NCI-H2227 treated with DMSO at 0.1 percent for 48 hours (cell line): Measurements from ENCODE around the gene SLC6A19.
A peak's percentile ranks its signal among the peaks of the same experiment; 100 is the strongest.

Experiments
- DNase-seq: peaks from one replicate; lab custom pipeline; 2025; lab: John Stamatoyannopoulos, UW

The SLC6A19 gene

DNA sequence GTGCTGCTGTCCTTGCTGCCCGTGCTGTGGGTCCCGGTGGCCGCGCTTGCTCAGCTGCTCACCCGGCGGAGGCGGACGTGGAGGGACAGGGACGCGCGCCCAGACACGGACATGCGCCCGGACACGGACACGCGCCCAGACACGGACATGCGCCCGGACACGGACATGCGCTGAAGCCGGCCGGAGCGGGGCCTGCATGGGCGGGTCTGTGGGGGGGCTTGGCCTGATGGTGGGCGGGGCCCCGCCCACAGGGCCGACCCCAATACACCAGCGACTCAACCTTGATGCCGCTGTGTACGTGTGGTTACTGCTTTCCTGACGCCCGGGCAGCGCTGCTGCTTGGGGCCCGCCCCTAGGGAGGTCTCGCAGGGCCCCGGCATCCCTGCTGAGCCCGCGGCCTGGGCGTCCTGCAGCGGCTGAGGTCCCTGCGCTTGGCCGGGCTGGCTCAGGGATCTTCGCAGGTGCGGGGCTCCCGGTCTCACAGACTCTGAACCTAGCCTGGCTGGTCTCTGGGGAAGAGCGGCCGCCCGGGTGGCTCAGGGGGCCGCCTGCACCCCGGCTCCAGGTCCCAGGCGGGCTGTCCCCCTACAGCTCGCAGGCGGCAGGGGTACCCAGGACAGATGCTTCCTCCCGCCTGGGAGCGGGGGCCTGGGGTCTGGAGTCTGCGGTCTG is 44.6 kb downstream of the SLC6A19 start:
- peak; percentile 56 for DNase-seq

DNA sequence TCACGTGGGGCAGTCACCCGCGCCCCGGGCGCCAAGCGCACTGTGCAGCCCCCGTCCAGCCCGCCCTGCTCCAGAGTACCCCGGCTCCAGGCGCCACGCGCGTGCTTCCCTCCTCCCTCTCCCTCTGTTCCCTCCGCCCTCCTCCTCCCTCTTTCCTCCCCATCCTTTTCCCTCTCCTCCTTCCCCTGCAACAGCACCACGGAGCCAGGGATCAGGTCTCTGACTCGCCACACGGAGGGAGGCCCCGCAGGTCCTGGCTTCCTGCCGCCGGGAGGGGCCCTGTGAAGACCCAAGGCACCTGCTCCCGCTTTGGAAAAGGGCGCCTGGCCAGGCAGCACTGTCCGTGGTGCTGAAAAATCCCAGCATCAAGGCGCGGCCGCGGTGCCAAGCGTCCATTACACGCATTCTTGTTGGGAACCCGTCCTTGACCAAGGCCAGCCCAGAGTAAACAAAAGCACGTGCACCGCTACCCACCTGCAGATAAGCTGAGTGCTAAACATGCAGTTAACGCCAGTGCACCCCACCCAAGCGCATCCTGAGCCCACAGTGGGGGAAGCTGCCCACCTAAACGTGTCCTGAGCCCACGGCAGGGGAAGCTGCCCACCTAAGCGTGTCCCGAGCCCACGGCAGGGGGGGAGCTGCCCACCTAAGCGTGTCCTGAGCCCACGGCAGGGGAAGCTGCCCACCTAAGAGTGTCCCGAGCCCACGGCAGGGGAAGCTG is 45.5 kb downstream of the SLC6A19 start:
- no peak for DNase-seq

DNA sequence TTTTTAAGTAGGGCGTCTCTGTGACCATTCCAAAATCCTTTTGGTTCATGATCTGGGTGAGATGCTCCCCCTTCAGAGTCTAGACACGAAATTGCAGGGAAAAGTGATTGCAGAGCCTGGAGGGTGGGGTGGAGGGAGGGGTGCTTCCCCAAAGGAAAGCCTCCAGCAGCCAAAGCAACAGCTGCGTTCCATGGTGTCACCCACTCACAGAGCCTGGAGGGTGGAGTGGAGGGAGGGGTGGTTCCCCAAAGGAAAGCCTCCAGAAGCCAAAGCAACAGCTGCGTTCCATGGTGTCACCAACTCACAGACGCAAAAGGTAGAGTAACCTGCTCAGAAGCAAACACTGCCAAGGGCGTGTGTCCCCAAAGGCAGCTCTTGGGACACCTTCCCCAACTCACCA is 46.4 kb downstream of the SLC6A19 start:
- DNase-seq: no peak

GRCh38 chr5:1249366-1250280 is 48.2 kb downstream of the SLC6A19 start:
- no peak for DNase-seq

DNA sequence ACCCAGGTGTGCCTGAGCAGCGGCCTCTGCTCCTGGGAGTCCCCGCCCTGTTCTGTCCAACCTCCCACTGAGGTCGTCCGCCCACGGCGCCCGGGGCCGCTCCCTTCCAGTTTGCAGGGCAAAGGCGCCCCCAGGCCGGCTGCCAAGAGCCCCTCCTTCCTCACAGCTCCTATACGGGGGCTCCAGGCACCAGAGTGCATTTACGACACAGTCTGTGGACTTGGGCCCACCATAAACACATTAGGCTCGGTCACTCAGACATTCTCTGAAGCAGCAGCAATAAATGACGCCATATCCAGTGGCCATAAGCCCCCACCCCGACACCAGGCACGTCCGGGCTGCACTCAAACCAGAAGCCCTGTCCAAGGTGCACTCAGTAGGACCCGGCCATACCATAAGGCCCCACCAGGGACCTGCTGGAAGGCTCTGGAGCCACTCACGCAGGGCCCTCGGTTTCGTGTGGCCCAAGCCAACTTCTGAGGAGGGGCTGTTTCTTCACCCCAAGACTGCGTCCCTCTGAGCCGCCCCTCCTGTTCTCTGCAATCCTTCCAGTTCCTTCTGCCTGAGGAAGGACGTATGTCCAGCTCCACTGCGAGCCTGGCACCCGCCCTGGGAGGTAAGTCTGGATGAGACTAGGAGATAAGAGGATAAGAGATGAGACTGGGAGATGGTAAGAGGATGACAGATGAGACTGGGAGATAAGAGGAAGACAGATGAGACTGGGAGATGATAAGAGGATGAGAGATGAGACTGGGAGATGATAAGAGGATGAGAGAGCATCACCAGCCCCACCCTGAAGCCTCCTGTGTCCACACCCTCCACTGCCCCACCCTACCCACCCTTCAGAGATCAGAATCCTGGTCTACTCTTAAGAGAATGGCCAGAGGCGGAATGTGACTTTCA is 50.5 kb downstream of the SLC6A19 start:
- DNase-seq: no peak

GRCh38 chr5:1252681-1253080 is 51.3 kb downstream of the SLC6A19 start:
- DNase-seq: no peak

GRCh38 chr5:1253456-1254105 is 52.2 kb downstream of the SLC6A19 start:
- no peak for DNase-seq

- no peak for DNase-seq
Measured at GRCh38 chr5:1254196-1254595, 52.8 kb downstream of the SLC6A19 start.

DNA sequence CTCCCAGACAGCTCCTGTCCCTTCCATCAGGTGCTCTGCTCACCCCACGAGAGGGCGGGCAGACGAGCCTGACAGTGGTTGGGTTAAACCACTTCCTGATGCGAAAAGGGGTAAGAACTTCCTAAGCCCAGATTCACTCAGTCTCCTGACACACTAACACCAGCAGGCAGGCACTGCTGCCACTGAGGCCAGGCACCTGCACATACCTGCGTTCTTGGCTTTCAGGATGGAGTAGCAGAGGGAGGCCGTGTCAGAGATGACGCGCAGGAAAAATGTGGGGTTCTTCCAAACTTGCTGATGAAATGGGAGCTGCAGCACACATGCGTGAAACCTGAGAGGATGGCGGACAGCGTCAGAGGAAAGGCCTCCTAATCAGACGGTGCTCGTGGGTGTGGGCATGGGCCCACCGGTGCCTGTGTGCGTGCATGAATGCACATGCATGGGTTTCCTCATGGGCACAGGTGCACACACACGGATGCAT is 53.7 kb downstream of the SLC6A19 start:
- no peak for DNase-seq

- DNase-seq: no peak
Measured at GRCh38 chr5:1256776-1257175, 55.4 kb downstream of the SLC6A19 start.

DNA sequence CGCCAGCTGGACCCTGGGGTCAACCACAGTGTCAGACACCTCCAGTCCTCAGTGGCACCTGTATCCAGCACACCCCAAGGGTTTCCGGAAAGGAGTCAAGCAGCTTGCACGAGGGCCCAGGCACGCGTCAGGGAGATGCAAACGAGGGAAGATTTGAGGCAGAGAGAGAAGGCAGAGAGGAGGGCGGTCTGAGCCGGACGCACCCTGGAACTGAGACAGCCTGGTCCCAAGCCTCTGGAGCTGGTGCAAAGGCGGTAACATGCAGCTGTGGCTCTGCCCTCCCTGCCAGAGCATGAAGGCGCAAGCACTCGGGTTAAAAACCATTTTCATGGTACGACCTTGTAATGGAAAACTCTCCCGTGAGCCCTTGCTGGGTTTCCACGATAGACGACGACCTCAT is 56.0 kb downstream of the SLC6A19 start:
- no peak for DNase-seq

- no peak for DNase-seq
Measured at GRCh38 chr5:1257841-1258240, 56.4 kb downstream of the SLC6A19 start.

DNA sequence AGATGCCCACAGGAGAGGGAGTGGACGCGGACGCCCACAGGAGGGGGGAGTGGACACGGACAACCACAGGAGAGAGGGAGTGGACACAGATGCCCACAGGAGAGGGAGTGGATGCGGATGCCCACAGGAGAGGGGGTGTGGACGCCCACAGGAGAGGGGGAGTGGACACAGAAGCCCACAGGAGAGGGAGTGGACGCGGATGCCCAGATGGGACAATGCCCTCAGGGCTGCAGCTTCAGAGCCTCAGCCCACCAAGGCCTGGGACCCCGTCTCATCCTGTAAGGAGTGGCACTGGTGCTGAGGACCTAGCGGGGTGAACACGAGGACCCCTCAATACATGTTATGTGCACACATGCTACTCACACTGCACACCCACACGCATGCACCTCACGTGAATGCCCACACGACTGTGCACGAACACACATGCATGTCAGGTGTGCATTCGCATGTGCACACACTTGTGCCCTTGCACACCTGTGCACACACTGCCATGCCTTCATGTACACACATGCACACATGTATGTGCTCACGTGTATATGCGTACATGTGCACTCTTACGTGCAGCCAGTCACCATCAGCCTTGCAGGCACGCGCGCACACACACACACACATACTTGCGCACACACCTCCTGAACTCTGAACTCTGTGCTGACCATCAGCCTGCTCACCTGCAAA is 58.5 kb downstream of the SLC6A19 start:
- no peak for DNase-seq

- DNase-seq: no peak
Measured at GRCh38 chr5:1261643-1262042, 60.2 kb downstream of the SLC6A19 start.

GRCh38 chr5:1262381-1262780 is 61.0 kb downstream of the SLC6A19 start:
- DNase-seq: no peak

GRCh38 chr5:1264211-1264610 is 62.8 kb downstream of the SLC6A19 start:
- no peak for DNase-seq

GRCh38 chr5:1265026-1265425 is 63.6 kb downstream of the SLC6A19 start:
- no peak for DNase-seq

DNA sequence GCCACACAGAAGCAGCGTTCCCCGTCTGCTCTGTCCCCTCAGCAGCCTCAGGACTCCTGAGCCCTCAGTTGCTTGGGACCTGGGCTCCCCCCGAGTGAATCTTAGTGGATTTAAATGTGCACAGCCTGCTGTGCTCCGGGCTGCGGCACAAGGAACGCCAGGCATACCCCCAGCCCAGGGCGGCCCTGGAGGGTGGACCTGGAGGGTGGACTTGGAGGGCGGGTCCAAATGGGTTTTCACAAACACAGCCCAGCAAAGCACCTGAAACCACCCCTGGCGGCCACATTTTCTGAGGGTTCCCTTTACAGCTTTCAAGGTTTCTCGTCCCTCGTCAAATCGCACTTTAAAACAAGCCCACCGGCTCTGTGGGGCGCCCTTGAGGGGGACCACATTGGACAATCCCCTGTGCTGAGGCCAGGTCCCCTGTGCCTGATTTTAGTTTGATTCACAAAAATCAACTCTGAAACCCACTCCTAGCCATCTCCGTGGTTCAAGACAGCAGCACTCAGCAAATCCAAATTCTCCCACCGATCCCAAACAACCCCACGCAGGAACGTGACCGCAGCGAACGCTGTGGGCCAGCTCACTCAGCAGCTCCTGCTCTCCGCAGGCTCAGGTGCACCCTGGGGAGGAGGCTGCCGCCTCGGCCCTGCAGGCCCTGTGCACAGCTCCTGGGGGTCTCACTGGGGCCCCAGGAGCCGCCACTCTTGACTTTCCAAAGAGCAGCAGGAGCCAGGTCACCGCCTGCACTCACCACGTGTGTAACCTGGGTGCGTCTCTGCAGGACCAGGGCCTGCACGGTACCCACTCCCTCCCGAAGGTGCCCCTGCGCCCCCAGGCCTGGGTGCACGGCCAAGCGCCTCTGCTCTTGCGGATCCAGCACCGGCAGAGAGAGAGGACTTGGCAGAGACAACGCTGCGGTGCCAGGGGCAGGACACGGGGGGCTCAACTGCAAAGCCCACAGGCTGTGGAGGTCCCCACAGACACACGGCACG is 64.4 kb downstream of the SLC6A19 start:
- no peak for DNase-seq

- DNase-seq: no peak
Measured at GRCh38 chr5:1266791-1267190, 65.4 kb downstream of the SLC6A19 start.
